ENCODE measurements around the gene TBC1D22A.
A peak's percentile ranks its signal among the peaks of the same experiment; 100 is the strongest.

The TBC1D22A gene

GRCh38 chr22:46737105-46737975, 25.1 kb upstream of the TBC1D22A start:
- peak in 1 of 2 donors; percentile 28 for DNase-seq (ENCODE audit: low read depth in 2 of 2)

GRCh38 chr22:46737976-46738646, 24.3 kb upstream of the TBC1D22A start, which contains the start of gene CERK:
Gene CERK (minus strand): TSS chr22:46738252. CDS start chr22:46738148, 104 bp downstream.
- DNase-seq (ENCODE audit: low read depth in 2 of 2), result peak in 1 of 2 donors; percentile 48

GRCh38 chr22:46738647-46739093, 23.8 kb upstream of the TBC1D22A start:
- no peak for DNase-seq (ENCODE audit: low read depth in 2 of 2)

- DNase-seq (ENCODE audit: low read depth in 2 of 2), result peak in 1 of 2 donors; percentile 66
Observed at GRCh38 chr22:46739094-46739870, 23.2 kb upstream of the TBC1D22A start.

- DNase-seq (ENCODE audit: low read depth in 2 of 2), result no peak
Observed at GRCh38 chr22:46740910-46741780, 21.3 kb upstream of the TBC1D22A start.

- DNase-seq (ENCODE audit: low read depth in 2 of 2), result no peak
Observed at GRCh38 chr22:46741974-46742519, 20.4 kb upstream of the TBC1D22A start.

- DNase-seq (ENCODE audit: low read depth in 2 of 2), result no peak
Observed at GRCh38 chr22:46742576-46743221, 19.8 kb upstream of the TBC1D22A start.

GRCh38 chr22:46744581-46744980, 17.9 kb upstream of the TBC1D22A start:
- no peak for DNase-seq (ENCODE audit: low read depth in 2 of 2)

- DNase-seq (ENCODE audit: low read depth in 2 of 2), result no peak
Observed at GRCh38 chr22:46746192-46746591, 16.3 kb upstream of the TBC1D22A start.

GRCh38 chr22:46746620-46747019, 15.8 kb upstream of the TBC1D22A start:
- DNase-seq (ENCODE audit: low read depth in 2 of 2), result no peak

GRCh38 chr22:46747646-46748045, 14.8 kb upstream of the TBC1D22A start:
- no peak for DNase-seq (ENCODE audit: low read depth in 2 of 2)

GRCh38 chr22:46748206-46748907, 14.1 kb upstream of the TBC1D22A start:
- DNase-seq (ENCODE audit: low read depth in 2 of 2), result no peak

- DNase-seq (ENCODE audit: low read depth in 2 of 2), result no peak
Observed at GRCh38 chr22:46748908-46749675, 13.4 kb upstream of the TBC1D22A start.

- no peak for DNase-seq (ENCODE audit: low read depth in 2 of 2)
Observed at GRCh38 chr22:46749682-46750529, 12.5 kb upstream of the TBC1D22A start.

GRCh38 chr22:46750530-46750800, 12.0 kb upstream of the TBC1D22A start:
- DNase-seq (ENCODE audit: low read depth in 2 of 2), result no peak

GRCh38 chr22:46750863-46751443, 11.5 kb upstream of the TBC1D22A start:
- DNase-seq (ENCODE audit: low read depth in 2 of 2), result no peak

- DNase-seq (ENCODE audit: low read depth in 2 of 2), result no peak
Observed at GRCh38 chr22:46752286-46752987, 10.0 kb upstream of the TBC1D22A start.

Data from stimulated activated CD8-positive, alpha-beta memory T cell treated with anti-CD3 and anti-CD28 coated beads, Interleukin-15, amount 100 ng/mL, for 48 hours (primary cell).